Stimulated activated CD4-positive, alpha-beta T cell treated with anti-CD3 and anti-CD28 coated beads, Interleukin-4, amount 100 ng/mL, for 48 hours (primary cell): ENCODE results near the gene YARS1.
"Not testable (repeated sequence)": the region's sequence is repeated elsewhere in the genome, so short reads cannot be mapped to it uniquely, and the experiment has no call there.

Experiments used
- DNase-seq, 2 donors: peaks; one replicate each; pipeline ENCODE4 v3.0.0-alpha.2; 2020; ENCODE audit warnings: low read depth in 2 of 2

Gene YARS1

DNA sequence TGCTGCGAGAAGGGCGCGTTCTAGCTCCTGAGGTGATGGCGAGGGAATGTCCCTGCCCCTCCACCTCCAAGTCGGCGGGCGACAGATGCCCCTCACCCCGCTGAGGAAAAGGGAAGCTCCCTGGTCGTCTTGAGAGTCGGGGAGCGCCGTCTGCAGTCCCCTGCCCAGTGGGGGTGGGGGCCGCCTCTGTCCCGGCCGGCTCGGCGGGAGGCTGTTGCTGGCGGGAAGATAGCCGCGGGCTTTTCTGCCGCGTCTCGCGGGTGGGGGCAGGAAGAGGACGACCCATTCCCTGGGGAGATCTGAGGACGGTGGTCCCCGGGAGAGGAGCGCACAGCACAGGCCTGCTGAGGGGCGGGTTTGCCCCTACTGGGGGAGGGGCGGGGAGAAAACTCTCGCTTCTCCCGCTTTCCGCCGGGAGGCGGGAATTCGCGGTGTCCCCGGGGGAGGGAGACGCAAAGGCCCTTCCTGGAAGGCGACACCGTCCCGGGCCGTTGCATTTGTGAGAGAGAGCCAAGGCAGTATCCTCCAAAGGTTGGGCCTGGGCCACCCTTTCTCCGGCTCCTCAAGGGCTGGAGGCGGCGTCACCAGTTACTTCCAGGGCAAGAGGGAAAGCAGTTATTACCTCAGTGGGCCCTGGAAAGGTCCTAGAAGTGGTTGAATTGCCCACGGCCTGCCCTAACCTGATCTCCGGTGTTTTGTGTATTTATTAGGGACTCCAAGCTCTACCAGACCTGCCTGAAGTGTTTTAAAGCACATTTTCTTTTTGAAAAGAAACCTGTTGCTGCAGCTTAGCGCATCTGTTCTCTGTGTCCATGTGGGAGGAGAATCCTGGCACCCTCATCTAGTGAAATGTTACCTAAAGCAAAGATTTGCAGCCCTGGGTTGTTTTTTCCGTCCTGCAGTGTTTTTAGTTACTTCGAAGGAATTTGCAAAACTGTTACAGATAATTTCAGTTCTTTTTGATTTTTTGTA lies 943 bp upstream of the YARS1 start:
- DNase-seq = peak; percentile 22 to 28

DNA sequence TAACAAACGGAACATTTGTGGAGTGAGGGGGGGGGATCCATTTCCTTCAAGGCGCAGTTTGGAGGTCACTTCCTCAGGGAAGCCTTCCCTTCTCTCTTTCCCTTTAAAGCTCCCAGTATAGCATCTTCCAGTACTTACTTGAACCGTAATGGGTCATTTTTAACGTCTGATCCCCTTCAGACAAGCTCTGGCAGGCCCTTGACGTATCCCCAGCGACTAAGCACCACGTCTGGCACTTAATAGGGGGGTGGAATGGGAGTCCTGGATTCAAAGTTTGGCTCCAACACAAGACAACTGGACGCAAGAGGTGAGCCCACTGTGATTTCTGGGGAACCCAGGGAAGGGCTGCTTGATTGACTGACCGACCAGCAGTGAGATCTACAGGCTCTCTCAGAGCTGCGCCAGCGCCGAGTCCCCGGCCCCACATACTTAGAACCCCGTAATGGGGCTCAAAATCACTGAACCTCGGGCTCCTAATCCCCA lies 441 bp downstream of the YARS1 start:
- no peak for DNase-seq

DNA sequence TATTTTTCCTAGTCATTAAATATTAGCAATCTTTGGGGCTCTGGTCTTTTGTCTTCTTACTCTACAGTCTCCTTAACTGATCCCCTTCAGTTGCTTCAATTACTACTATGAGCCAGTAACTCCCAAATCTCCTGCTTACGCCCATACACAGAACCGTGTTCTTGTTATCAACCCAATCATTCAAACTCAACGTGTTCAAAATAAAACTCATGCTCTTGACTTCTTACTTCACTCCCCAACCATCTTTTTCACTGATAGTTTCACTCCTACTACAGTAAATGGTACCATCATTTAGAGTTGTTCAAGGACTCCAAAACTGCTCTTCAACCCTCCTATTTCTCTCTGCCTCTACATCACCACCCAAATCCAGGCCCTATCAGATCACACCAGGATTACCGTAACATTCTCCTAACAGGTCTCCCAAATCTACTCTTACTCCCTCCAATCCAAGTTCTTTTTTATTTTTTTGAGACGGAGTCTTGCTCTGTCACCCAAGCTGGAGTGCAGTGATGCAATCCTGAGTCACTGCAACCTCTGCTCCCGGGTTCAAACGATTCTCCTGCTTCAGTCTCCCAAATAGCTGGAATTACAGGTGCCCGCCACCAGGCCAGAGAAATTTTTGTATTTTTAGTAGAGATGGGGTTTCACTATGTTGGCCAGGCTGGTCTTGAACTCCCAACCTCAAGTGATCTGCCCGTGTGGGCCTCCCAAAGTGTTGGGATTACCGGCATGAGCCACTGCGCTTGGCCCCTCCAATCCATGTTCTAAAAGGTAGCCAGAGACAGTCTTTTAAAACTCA lies 3.0 kb downstream of the YARS1 start:
- no peak for DNase-seq

DNA sequence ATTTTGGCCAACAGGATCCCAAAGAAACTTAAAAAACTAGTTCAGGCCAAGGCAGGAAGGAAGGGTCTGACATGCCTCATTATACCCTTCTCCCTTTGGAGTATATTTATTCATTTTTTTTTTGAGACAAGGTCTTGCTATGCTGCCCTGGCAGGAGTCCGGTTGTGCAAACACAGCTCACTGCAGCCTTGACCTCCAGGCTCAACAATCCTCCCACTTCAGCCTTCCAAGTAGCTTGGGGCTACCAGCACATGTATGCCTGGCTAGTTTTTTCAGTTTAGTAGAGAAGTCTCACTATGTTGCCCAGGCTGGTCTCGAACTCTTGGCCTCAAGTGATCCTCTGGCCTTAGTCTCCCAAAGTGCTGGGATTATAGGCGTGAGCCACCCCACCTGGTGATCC lies 5.2 kb downstream of the YARS1 start:
- DNase-seq = no peak

DNA sequence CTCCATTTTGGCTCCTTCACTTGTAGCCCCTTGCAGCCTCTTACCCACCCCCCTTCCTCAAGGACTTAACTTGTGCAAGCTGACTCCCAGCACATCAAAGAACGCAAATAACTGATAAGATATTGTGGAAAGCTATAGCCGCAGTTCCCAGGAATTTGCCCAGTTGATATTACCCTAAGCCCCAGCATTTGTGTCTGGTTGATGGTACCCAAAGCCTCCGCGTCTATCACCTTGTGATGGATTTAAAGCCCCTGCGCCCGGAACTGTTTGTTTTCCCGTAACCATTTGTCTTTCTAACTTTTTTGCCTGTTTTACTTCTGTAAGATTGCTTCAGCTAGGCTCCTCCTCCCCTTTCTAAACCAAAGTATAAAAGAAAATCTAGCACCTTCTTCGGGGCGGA lies 5.9 kb downstream of the YARS1 start:
- DNase-seq = no peak

DNA sequence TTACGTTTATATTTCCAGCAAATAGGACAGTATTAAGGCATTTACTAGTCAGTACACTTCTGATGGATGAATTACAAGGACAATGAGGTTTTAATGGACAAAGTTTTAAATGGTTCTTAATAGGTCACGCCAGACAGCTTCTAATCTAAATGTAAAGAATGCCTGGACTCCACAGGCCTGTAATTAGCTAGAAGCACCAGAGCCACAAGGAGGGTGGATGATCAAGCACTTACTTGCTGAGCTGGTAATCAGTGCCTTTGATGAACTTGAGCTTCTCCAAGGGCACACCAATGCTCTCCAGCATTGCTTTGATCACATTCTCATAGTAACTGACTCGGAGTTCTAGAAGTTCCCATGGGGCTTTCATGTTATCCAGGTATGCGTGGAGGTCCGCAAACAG lies 6.8 kb downstream of the YARS1 start:
- DNase-seq = no peak

DNA sequence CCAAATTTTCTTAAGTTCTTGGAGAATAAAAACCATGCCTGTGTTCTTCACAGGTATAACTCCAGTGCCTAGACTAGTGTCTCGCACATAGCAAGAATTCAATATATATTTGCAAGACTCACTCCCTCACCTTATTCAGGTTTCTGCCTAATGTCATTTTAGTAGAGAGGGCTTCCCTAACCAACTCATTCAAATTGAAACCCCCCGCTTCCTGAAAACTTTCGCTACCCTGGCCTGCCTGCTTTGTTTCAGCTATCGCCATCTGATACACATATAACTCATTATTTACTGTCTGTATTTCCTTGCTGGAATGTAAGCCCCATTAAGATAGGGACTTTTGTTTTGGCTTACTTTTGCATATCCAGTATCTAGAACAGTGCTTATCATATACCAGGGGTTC lies 8.6 kb downstream of the YARS1 start:
- no peak for DNase-seq

DNA sequence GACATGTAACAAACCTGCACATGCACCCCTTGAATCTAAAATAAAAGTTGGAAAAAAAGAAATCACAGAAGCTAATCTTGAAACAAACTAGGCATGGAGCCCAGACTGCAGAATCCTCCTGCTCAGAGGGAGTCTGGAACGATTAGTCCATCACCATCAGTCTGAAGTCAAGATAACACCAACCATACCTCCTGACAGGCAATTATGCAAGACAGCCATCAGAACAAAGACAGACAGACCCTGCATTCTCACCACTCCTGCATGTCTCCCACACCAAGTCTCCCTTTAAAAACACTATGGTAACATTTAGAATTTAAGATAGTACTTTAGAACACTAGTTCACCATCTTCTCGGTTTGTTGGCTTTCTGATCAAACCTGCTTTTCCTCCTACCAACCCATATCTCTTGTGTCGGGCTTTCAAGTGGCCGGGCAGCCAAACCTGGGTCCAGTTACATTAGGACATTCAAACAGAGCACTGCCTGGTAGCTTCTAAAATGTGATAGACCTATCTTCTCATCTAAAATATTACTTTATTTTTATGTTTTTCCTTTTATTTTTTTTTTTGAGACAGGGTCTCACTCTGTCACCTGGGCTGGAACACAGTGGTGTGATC lies 10.1 kb downstream of the YARS1 start:
- DNase-seq = no peak

DNA sequence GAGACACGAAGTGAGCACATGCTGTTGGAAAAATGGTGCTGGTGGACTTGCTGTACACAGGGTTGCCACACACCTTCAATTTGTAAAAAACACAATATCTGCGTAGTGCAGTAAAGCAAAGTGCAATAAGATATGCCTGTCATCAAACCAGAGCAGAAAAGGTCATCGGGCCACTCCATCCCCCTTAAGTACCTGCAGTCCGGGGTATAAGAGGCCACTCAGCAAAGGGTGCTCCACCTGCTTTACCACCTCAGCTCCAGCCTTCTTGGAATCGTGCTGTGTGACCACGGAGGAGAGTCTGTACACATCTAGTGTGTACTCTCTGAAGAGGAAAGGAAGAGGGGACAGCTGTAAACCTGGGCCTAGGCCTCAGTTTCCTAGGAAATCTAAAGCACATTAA lies 10.9 kb downstream of the YARS1 start:
- no peak for DNase-seq

DNA sequence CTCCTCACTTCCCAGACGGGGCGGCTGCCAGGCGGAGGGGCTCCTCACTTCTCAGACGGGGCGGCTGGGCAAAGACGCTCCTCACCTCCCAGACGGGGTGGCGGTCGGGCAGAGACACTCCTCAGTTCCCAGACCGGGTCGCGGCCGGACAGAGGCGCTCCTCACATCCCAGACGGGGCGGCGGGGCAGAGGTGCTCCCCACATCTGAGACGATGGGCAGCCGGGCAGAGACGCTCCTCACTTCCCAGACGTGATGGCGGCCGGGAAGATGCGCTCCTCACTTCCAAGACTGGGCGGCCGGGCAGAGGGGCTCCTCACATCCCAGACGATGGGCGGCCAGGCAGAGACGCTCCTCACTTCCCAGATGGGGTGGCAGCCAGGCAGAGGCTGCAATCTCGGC lies 12.7 kb downstream of the YARS1 start:
- not testable (repeated sequence) for DNase-seq

DNA sequence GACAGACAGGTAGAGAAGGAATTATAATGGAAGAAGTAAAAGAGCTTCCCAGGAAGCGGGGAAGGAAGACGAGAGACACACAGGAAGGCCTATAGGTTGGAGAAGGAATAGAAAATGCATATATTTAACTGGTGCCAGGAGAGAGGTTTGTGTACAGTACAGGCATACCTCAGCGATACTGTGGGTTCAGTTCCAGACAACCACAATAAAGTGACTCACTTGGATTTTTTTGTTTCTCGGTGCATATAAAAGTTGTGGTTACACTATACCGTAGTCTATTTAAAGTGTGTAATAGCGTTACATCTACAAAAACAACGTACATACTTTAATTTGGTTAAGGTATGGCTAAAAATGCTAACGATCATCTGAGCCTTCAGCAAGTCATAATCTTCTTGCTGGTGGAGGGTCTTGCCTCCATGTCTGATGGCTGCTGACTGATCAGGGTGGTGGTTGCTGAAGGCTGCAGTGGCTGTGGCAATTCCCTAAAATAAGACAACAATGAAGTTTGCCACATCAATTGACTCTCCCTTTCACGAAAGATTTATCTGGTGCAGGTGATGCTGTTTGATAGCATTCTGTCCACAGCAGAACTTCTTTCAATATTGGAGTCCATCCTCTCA lies 16.0 kb downstream of the YARS1 start:
- DNase-seq = peak in 1 of 2 donors; percentile 28

DNA sequence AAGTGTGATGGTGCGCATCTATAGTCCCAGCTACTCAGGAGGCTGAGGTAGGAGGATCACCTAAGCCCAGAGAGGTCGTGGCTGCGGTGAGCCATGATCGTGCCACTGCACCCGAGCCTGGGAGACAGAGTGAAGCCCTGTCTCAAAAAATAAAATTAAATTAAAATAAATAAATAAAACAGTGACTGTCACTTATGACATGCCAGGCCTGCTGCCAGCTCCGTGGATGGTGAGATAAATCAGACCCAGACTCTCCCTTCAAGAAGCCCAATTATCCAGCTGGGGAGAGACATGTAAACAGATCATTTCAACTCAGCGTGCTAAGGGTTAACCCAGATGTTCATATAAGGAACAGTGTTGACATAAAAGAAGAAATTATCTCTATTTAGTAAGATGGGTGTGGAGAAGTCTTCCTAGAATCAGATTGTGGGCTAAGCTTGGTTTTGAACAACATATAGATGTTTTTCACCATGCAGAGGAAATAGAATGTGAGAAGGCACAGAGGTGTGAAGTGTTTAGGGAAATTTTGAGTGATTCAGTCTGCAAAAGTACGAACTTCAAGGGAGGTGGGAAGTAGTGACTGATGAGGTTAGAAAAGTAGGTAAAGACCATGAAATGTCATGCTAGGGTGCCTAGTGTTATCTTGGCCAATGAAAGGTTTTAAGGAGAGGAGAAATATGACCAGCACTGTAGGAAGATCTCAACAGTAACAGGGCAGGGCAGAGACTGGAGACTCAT lies 18.3 kb downstream of the YARS1 start:
- DNase-seq = no peak

DNA sequence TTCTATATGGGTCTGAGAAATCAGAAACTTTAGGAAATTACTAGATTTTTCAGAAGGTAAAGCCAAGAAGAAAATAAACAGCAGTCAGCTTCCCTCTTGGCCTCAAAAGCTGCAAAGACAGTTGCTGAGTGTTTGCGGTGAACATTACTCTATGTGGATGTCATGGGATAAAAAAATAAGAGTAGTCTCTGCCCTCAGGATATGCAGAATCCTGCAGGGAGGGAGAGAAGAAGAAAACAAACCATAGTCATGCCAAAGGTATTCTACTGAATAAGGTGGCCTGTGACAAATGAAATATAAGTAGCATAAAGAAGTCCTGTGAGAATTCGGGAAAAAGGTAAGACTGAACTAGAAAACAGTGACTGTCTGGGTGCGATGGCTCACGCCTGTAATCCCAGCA lies 19.0 kb downstream of the YARS1 start:
- DNase-seq = no peak

DNA sequence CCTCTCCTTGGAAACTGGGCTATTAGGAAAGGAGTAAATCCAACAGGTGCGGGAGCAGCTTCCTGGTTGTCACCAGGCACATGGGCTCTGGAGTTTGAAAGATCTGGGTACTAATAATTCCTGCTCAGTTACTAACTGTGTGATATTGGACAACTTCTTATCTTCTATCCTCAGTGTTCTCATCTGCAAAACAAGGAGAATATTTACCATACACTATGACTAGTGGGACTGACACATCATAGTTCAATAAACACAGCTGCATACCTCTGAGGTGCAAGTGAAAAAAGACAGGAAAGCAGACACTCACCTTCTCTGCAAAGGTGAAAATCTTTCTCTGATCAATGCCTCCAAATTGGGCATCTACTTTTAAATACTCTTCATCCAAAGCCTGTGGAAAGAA lies 19.7 kb downstream of the YARS1 start:
- DNase-seq = no peak

DNA sequence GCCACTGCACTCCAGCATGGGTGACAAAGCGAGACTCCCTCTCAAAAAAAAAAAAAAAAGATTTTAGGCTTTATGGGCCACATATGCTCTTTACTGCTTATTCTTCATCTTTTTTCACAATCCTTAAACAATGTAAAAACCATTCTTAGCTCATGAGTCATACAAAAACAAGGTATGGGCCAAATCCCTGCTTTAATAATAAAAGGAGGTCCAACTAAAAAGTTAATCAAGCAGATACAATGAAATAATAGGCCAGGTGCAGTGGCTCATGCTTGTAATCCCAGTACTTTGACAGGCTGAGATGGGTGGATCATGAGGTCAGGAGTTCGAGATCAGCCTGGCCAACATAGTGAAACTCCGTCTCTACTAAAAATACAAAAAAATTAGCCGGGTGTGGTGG lies 21.4 kb downstream of the YARS1 start:
- not testable (repeated sequence) for DNase-seq

DNA sequence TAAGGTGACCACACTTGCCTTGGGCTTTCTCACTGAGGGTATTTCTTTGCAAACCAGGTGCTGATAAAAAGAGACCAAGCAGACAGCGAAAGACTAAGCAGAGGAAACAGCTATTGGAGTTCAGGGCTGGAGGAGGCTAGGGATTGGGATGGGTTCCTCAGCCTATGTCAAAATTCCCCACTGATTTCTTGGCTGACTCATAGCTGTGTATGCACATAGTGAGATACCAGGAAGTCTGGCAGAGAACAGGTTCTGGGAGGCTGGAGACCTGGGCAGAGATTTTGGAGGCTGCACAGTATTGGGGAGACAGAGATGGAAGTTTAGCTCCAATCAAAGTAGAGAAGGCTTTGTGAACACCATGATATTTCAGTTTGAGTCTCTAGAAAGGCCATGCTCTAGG lies 25.3 kb downstream of the YARS1 start:
- no peak for DNase-seq

DNA sequence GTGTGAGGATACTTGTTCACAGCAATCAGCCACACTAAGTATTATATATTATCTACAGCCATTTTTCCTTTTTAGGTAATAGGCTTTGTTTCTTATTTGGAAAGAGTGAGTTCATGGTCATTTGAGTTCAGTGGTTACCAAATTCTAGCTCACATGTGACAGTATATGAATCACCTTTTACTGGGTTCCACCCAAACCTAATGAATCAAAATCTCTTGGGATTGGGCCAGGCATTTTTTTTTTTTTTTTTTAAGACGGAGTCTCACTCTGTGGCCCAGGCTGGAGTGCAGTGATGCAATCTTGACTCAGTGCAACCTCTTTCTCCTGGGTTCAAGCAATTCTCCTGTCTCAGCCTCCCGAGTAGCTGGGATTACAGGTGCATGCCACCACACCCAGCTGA lies 27.8 kb downstream of the YARS1 start:
- DNase-seq = not testable (repeated sequence)

DNA sequence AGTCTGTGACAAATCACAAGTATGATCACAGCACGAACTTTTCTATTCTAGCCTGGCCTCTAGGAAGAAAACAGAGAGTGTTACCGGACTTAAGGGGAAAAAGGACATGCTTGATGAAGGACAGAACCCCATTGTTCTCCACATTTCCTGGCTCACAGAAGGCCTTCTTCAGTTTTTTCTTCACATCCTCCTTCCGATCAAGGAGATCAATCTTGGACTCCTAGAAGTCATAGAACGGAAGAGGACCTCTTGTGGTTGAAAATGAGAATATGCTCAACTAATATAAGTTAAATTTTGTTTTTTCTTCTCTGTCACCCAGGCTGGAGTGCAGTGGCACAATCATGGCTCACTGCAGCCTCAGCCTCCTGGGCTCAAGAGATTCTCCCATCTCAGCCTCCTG lies 30.3 kb downstream of the YARS1 start:
- DNase-seq = no peak

DNA sequence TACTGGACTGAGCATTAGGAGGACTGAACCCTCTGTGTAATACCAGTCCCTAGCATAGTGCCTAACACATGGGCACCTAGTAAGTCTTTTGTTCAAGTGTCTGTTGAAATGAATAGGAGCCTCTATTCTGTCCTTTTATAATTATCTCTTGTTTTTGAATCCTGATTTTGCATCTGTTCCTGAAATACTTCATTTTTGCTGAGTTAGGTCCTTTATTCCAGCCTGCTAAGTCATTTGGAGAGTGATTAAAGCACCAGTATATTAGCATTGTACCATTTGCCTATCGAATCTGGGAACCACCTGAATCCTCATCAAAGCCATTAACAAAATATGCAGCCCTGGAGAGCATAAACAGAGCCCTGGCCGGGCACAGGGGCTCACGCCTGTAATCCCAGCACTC lies 32.3 kb downstream of the YARS1 start:
- no peak for DNase-seq

DNA sequence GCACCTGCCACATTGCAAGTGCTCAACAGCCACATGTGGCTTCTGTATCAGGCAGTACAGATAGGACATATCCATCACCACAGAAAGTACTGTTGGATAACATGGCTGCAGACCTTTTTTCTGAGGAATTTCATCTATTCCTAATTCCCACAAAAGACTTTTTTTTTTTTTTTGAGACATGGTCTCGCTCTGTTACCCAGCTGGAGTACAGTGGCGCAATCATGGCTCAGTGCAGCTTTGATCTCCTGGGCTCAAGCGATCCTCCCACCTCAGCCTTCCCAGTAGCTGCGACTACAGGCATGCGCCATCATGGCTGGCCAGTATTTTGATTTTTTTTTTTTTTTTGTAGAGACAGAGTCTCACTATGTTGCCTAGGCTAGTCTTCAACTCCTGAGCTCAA lies 33.3 kb downstream of the YARS1 start:
- no peak for DNase-seq

DNA sequence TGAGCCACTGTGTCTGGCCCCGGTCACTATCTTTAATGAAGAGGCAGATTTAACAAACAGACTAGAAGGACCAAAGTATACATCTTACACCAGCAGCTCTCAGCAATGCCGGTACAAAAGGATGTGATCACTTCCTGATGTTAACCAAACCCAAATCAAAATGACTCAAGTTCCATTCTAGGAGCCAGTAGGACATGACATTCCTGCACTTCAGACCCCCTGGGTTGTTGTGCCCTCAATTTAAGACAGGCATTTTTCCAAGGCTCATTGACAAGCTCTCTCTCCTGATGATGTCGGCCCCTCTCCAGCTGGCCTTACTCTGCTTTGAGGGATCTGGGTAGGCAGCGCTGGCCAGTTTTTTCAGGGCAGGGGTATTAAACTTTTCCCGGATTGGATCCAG lies 35.1 kb downstream of the YARS1 start:
- DNase-seq = no peak
